HepG2 (cell line): ENCODE data around the gene POC1B. TPM values are rescaled to one million over a fixed set of nuclear protein-coding genes. Genes with fewer than 3 reads are reported as not detected.

ENCODE experiments used
- ATAC-seq: fragments of 200-7000 bp; cut with Tn5 transposase; 3 replicates; pipeline ENCODE4 v1.9.1; 2020; ENCODE audit warnings: mild to moderate bottlenecking, moderate library complexity
- BruUV-seq: library from RNA; stranded (reverse); fragments of 400-500 nt; replicated peaks from 2 replicates; lab custom pipeline; 2021; lab: Mats Ljungman, UMichigan
- CTCF ChIA-PET: fragments of 300-600 bp; formaldehyde crosslinking; extraction: SDS; loops from one replicate; lab custom pipeline; 2021; ENCODE audit warnings: low total read pairs, inconsistent platforms, low intra/inter-chr PET ratio; lab: Yijun Ruan, JAX
- POLR2A ChIA-PET: fragments of 350-600 bp; sonication (Branson Sonifier 250); formaldehyde crosslinking; loops from one replicate; lab custom pipeline; 2020; ENCODE audit warnings: antibody characterized with exemption, inconsistent platforms; lab: Yijun Ruan, JAX
- DNase-seq: peaks from one replicate; pipeline ENCODE4 v3.0.0-alpha.2; 2015; ENCODE audit warnings: low spot score
- FAIRE-seq: peaks from 3 replicates; lab custom pipeline; 2011; peaks lifted over from hg19 to GRCh38; lab: Jason Lieb, UNC
- H2AFZ ChIP-seq: one replicate; pipeline ENCODE4 v1.6.1; 2011; ENCODE audit warnings: low read length, inconsistent platforms
- H3K27ac ChIP-seq: fragments of 300-600 bp; 3 replicates; pipeline ENCODE4 v1.8.0; 2011; ENCODE audit warnings: mixed run types, mild to moderate bottlenecking, mixed read lengths, low read length, inconsistent platforms; ENCODE audit not compliant: insufficient read depth; ENCODE audit errors: extremely low read length
- H3K27me3 ChIP-seq, 2 experiments: fragments of 200-600 bp in 1 of 2; 2 replicates in 1 of 2; 3 replicates in 1 of 2; pipeline versions ENCODE4 v1.6.0 to v1.8.0; 2011; ENCODE audit warnings: low read length in 2 of 2, mild to moderate bottlenecking in 2 of 2, moderate library complexity in 2 of 2, inconsistent platforms in 1 of 2; ENCODE audit not compliant: insufficient read depth in 2 of 2, control insufficient read depth in 1 of 2
- H3K36me3 ChIP-seq, 2 experiments: fragments of 200-600 bp in 1 of 2; replicated peaks in 1 of 2; 2 replicates in 1 of 2; 3 replicates in 1 of 2; pipeline versions ENCODE4 v1.5.1 to v1.8.0; 2011; ENCODE audit warnings: low read length in 2 of 2, inconsistent platforms in 1 of 2; ENCODE audit not compliant: insufficient read depth in 2 of 2, control insufficient read depth in 1 of 2
- H3K4me1 ChIP-seq: 2 replicates; pipeline ENCODE4 v1.5.1; 2012; ENCODE audit warnings: low read length, inconsistent platforms; ENCODE audit not compliant: insufficient read depth
- H3K4me2 ChIP-seq: 2 replicates; pipeline ENCODE4 v1.6.0; 2011; ENCODE audit warnings: low read depth, low read length, inconsistent platforms
- H3K4me3 ChIP-seq, 3 experiments: fragments of 200-600 bp in 1 of 3; sonication (generic), shearing (Covaris generic) in 1 of 3; replicated peaks in 1 of 3; 2 replicates each; pipeline ENCODE4 v1.5.1; 2011 to 2016; ENCODE audit warnings: low read length in 3 of 3, inconsistent platforms in 2 of 3, low read depth in 2 of 3, mild to moderate bottlenecking in 2 of 3, control low read depth in 1 of 3, mixed read lengths in 1 of 3; ENCODE audit not compliant: insufficient read depth in 1 of 3
- H3K79me2 ChIP-seq: one replicate; pipeline ENCODE4 v1.6.1; 2011; ENCODE audit warnings: low read length, inconsistent platforms; ENCODE audit not compliant: insufficient read depth
- H3K9ac ChIP-seq: 2 replicates; pipeline ENCODE4 v1.6.0; 2011; ENCODE audit warnings: mild to moderate bottlenecking, low read depth, low read length, inconsistent platforms; ENCODE audit not compliant: insufficient read depth
- H3K9me3 ChIP-seq: 2 replicates; pipeline ENCODE4 v1.5.1; 2012; ENCODE audit warnings: mild to moderate bottlenecking, low read length
- H4K20me1 ChIP-seq: 2 replicates; pipeline ENCODE4 v1.6.0; 2011; ENCODE audit warnings: inconsistent platforms, mild to moderate bottlenecking, low read length, moderate library complexity; ENCODE audit not compliant: insufficient read depth
- ERF ChIP-seq: IDR thresholded peaks from 2 replicates; pipeline ENCODE4 v1.6.1; 2018; ENCODE audit warnings: missing biosample characterization, missing genetic modification reagents
- HOXA7 ChIP-seq: sonication (generic); formaldehyde crosslinking; IDR thresholded peaks from 2 replicates; pipeline ENCODE4 v1.8.1; 2022; ENCODE audit warnings: mild to moderate bottlenecking, missing genetic modification reagents, moderate library complexity
- IKZF1 ChIP-seq: fragments of 450-650 bp; IDR thresholded peaks from 2 replicates; pipeline ENCODE4 v1.7.1; 2016
- MEIS2 ChIP-seq: sonication (generic); formaldehyde crosslinking; IDR thresholded peaks from 2 replicates; pipeline ENCODE4 v1.9.0; 2021; ENCODE audit warnings: mild to moderate bottlenecking, missing genetic modification reagents
- POGZ ChIP-seq: sonication (generic); formaldehyde crosslinking; IDR thresholded peaks from 2 replicates; pipeline ENCODE4 v1.4.0; 2020; ENCODE audit warnings: mild to moderate bottlenecking, missing genetic modification reagents
- RBAK ChIP-seq: sonication (generic); formaldehyde crosslinking; IDR thresholded peaks from 2 replicates; pipeline ENCODE4 v1.5.1; 2020; ENCODE audit warnings: mild to moderate bottlenecking, missing genetic modification reagents
- RCOR2 ChIP-seq: IDR thresholded peaks from 2 replicates; pipeline ENCODE4 v1.6.1; 2016; ENCODE audit warnings: missing biosample characterization, missing genetic modification reagents
- SAFB2 ChIP-seq: sonication (generic); formaldehyde crosslinking; IDR thresholded peaks from 2 replicates; pipeline ENCODE4 v1.5.1; 2020; ENCODE audit warnings: missing genetic modification reagents, low read depth, mild to moderate bottlenecking, borderline replicate concordance
- SAP130 ChIP-seq: IDR thresholded peaks from 2 replicates; pipeline ENCODE4 v1.6.1; 2016; ENCODE audit warnings: low read depth
- SCMH1 ChIP-seq: sonication (generic); formaldehyde crosslinking; IDR thresholded peaks from 2 replicates; pipeline ENCODE4 v1.9.0; 2021; ENCODE audit warnings: missing genetic modification reagents, mild to moderate bottlenecking, borderline replicate concordance
- SP1 ChIP-seq, 2 experiments: fragments of 450-650 bp in 1 of 2; sonication (generic) in 1 of 2; formaldehyde crosslinking in 1 of 2; IDR thresholded peaks; 2 replicates each; pipeline versions ENCODE4 v1.4.0 to v1.6.1; 2016 to 2020; ENCODE audit warnings: missing genetic modification reagents in 1 of 2
- STAG1 ChIP-seq: sonication (generic); formaldehyde crosslinking; IDR thresholded peaks from 2 replicates; pipeline ENCODE4 v1.4.0; 2020; ENCODE audit warnings: missing genetic modification reagents
- TBX3 ChIP-seq: fragments of 450-650 bp; IDR thresholded peaks from 2 replicates; pipeline ENCODE4 v1.6.1; 2017; ENCODE audit warnings: antibody characterized with exemption, mild to moderate bottlenecking, inconsistent platforms, borderline replicate concordance
- ZNF496 ChIP-seq: sonication (generic); formaldehyde crosslinking; IDR thresholded peaks from 2 replicates; pipeline ENCODE4 v1.8.1; 2023; ENCODE audit warnings: mild to moderate bottlenecking, moderate library complexity, missing genetic modification reagents; ENCODE audit not compliant: insufficient replicate concordance
- ZNF737 ChIP-seq: sonication (generic); formaldehyde crosslinking; IDR thresholded peaks from 2 replicates; pipeline ENCODE4 v1.5.0; 2020; ENCODE audit warnings: missing genetic modification reagents, mild to moderate bottlenecking, borderline replicate concordance
- WGBS: methylation state at CpG from one replicate; pipeline ENCODE4 v1.1.6; 2017; ENCODE audit warnings: low lambda C conversion rate; 5-methylcytosine and 5-hydroxymethylcytosine counted together
- in situ Hi-C: cut with HindIII; loops from 2 replicates; pipeline ENCODE4 v1.10.0; 2017; ENCODE audit warnings: low pct_unique_long_range_greater_than_20kb; ENCODE audit not compliant: extremely low pct_ligation_motif_present
- intact Hi-C: fragments of 100-400 bp; cut with micrococcal nuclease; formaldehyde crosslinking; loops from one replicate; pipeline ENCODE4 v1.10.0; 2022; ENCODE audit not compliant: unreplicated experiment
- polyA plus RNA-seq, 8 experiments: library from polyadenylated mRNA; depleted of rRNA in 3 of 8; stranded (reverse) in 7 of 8; unstranded in 1 of 8; fragments of >200 nt; fragmentation: Illumina TruSeq in 4 of 8; extraction: Trizol in 4 of 8; gene quantifications; 2 replicates each; pipeline versions ENCODE4 v1.2.1 to v1.2.3, GENCODE V29; 2011 to 2016; ENCODE audit warnings: low read depth in 4 of 8, missing spikeins in 1 of 8, mixed read lengths in 1 of 8; ENCODE audit not compliant: insufficient read depth in 1 of 8
- total RNA-seq, 5 experiments: library from RNA; depleted of rRNA; stranded (reverse); fragments of >200 nt; fragmentation: Illumina TruSeq; extraction: Trizol; gene quantifications; 2 replicates each; pipeline ENCODE4 v1.2.3, GENCODE V29; 2016; ENCODE audit warnings: low read depth in 1 of 5
- TF ChIP-seq, protein P1 (sequence below): sonication (generic); formaldehyde crosslinking; IDR thresholded peaks from 2 replicates; pipeline ENCODE4 v1.4.0; 2020; ENCODE audit warnings: missing genetic modification reagents, mild to moderate bottlenecking, borderline replicate concordance
- TF ChIP-seq, protein P2 (sequence below): sonication (generic); formaldehyde crosslinking; IDR thresholded peaks from 2 replicates; pipeline ENCODE4 v1.8.0; 2022; ENCODE audit warnings: missing genetic modification reagents, low read depth, mild to moderate bottlenecking, borderline replicate concordance
- TF ChIP-seq, protein P3 (sequence below): sonication (generic); formaldehyde crosslinking; IDR thresholded peaks from 2 replicates; pipeline ENCODE4 v1.8.0; 2022; ENCODE audit warnings: mild to moderate bottlenecking, missing genetic modification reagents, borderline replicate concordance

Gene POC1B
- total and polyA plus RNA-seq, 2 of the 13 experiments (the other 11 are each of a cell fraction or from before 2014, with no cell fraction given): 9.3 to 11.0 TPM

DNA sequence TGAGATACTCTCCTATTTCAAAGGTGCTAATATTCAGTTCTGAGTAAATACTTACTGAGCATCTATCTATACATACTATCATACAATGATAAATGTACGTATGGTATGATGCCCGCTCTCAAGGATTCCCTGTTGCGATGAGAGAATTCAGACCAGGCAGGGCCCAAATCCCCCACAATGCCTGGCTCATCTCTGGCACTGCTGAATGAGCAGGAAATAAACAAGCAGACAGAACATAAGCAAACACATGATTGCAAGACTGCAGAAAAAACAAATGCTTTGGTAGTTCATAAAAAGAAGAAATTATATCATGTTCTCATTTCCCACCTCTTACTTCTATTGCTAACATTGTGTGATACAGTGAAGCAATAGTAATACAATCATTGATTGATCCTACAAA lies 96.3 kb downstream of the POC1B start:
- FAIRE-seq (no peak), DNase-seq (no peak), ATAC-seq (no peak)
- H3K36me3 ChIP-seq: no peaks in the 10 kb centered on the region; a peak in 2 of 5 replicates
- no peak overlapping the region for H2AFZ ChIP-seq
- H3K4me3 ChIP-seq: no peak overlapping the region
- no peak overlapping the region for H3K27ac ChIP-seq
- ChIA-PET POLR2A (no interaction called here), CTCF (no interaction called here)
- H3K27me3 ChIP-seq: no peaks in the 10 kb centered on the region
- H3K4me1 ChIP-seq: peaks cover 10% of the 10 kb centered on the region; the same call in 1 of the 2 replicates
- intact Hi-C loops: no loop called here
- 100% methylated on average over 3 of the region's 3 CpGs for WGBS
- no peaks in the 10 kb centered on the region for H3K9me3 ChIP-seq
- no TSS peak for BruUV-seq
- H3K79me2 ChIP-seq: no peaks in the 10 kb centered on the region
- H4K20me1 ChIP-seq: no peaks in the 10 kb centered on the region
- in situ Hi-C loops: no loop called here
- no peak overlapping the region for H3K4me2 ChIP-seq
- TF ChIP-seq IKZF1 (no peak), STAG1 (CRISPR knock-in tag) (no peak), ZNF496 (no peak), ERF (CRISPR knock-in tag) (no peak), MEIS2 (CRISPR knock-in tag) (no peak), SP1 (IDR thresholded peaks at IDR 0.05) (no peak), SP1 (CRISPR knock-in tag; IDR thresholded peaks at IDR 0.05) (no peak), TBX3 (no peak), ZNF737 (no peak), SAP130 (CRISPR knock-in tag) (no peak), HOXA7 (CRISPR knock-in tag) (no peak), POGZ (CRISPR knock-in tag) (no peak), SAFB2 (no peak), RBAK (CRISPR knock-in tag) (no peak), RCOR2 (CRISPR knock-in tag) (no peak), SCMH1 (CRISPR knock-in tag) (no peak)
- TF ChIP-seq, protein P1, sequence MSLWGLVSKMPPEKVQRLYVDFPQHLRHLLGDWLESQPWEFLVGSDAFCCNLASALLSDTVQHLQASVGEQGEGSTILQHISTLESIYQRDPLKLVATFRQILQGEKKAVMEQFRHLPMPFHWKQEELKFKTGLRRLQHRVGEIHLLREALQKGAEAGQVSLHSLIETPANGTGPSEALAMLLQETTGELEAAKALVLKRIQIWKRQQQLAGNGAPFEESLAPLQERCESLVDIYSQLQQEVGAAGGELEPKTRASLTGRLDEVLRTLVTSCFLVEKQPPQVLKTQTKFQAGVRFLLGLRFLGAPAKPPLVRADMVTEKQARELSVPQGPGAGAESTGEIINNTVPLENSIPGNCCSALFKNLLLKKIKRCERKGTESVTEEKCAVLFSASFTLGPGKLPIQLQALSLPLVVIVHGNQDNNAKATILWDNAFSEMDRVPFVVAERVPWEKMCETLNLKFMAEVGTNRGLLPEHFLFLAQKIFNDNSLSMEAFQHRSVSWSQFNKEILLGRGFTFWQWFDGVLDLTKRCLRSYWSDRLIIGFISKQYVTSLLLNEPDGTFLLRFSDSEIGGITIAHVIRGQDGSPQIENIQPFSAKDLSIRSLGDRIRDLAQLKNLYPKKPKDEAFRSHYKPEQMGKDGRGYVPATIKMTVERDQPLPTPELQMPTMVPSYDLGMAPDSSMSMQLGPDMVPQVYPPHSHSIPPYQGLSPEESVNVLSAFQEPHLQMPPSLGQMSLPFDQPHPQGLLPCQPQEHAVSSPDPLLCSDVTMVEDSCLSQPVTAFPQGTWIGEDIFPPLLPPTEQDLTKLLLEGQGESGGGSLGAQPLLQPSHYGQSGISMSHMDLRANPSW (CRISPR knock-in tag): no peak
- TF ChIP-seq, protein P2, sequence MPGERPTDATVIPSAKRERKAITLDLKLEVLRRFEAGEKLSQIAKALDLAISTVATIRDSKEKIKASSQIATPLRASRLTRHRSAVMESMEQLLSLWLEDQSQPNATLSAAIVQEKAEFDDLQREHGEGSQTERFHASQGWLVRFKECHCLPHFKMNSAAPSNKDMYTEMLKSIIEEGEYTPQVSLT: no peak
- TF ChIP-seq, protein P3, sequence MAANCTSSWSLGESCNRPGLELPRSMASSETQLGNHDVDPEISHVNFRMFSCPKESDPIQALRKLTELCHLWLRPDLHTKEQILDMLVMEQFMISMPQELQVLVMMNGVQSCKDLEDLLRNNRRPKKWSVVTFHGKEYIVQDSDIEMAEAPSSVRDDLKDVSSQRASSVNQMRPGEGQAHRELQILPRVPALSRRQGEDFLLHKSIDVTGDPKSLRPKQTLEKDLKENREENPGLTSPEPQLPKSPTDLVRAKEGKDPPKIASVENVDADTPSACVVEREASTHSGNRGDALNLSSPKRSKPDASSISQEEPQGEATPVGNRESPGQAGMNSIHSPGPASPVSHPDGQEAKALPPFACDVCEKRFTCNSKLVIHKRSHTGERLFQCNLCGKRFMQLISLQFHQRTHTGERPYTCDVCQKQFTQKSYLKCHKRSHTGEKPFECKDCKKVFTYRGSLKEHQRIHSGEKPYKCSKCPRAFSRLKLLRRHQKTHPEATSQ: no peak
- H3K9ac ChIP-seq: no peak overlapping the region
